Suppressor macrophage treated with lipopolysaccharide for 4 hours (primary cell): Measurements from ENCODE around the gene BEGAIN.

Experiments
- DNase-seq: peaks from one replicate; pipeline ENCODE4 v3.0.0-alpha.2; 2020

BEGAIN gene

DNA sequence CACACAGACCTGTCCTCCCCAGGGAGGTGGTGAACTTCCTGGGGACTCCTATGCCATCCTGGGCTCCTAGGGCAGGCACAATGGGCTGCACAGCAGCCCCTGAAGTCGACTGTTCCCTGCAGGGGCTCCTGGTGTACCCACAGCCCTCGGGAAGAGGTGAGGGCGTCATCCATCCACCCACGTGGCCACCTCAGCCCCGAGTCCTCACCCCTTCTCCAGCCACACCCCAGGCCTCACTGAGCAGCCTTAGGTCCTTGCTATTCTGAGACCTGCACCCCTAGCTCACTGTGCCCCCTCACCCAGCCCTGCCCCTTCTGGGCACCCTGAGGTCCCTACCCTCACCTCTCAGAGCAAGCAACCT, 38.9 kb downstream of the BEGAIN start:
- no peak for DNase-seq

DNA sequence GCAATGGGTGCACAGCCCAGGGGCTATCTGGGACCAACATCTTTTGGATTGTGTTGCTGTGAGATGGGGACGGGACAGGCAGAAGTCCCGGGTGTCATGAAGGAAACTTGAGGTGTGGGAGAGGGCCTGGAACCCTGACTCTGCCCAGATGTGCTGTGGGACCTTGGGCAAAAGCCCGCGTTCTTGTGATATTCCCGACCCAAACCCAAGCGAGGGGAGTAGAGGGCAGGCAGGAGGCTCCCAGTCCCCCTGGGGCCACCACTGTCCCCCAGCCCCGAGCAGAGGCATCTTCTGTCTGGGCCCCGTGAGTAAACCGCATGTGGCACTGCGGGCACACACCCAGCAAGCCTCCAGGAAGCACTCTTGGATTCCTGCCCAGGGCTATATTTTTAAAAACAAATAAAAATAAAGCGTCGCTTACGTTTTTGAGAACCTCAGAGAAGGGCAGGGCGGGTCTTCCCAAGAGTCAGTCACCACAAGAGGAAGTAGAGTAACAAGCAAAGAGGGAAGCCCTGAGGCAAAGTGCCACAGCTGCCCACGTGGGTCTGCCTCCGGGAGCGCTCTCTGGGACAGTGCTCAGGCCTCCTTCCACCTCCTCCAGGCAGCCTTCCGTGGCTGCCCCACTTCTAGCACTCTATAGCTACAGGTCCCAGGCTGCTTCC, 39.5 kb downstream of the BEGAIN start:
- DNase-seq: peak; percentile 94

- no peak for DNase-seq
Measured at GRCh38 chr14:100546051-100546443, 41.2 kb downstream of the BEGAIN start.

DNA sequence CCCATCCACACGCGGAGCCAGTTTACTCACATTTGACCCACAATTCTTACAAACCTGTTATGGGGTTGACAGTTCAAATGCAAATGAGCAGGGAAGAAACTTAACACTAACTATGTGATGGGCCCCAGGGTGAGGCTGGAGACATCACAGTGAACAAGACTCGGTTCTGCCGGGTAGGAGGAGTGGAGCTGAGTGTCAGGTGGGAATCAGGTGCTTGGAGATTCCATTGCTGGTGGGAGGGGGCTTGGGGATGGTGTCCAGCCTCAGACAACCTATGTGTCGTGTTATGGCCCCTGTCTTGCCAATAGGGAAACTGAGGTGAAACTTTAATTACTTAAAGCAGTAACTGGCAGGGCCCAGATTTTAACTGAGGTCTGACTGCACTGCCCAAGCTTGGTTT, 41.9 kb downstream of the BEGAIN start:
- DNase-seq: no peak

DNA sequence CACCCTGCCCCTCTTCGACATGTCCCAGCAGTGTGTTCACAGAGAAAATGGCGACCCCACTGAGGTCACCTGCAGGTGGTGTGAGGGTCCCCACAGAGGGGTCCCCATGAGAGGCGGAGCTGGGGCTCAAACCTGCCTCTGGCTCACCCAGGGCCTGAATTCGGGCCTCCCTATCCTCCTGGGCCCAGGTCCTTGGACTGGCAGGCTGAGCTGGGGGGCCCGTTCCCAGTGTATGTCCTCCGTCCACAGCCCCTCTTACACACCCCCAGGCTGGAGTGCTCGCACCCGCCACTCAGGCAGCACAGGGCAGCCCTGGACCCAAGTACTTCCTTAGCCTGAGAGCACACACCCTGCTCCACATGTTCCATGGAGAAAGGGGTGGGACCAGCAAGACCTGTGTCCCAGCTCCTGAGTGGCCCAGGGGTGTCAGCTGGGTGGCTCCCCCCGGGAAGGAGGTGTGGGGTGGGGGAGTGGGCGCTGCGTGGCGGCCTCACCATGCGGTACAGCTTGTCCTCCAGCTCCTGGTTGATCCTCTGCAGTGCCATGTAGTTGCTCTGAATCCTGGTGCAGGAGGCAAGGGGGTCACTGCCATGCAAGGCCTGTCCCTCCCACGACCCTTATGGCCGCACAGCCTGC, 42.6 kb downstream of the BEGAIN start:
- no peak for DNase-seq

- DNase-seq: no peak
Measured at GRCh38 chr14:100543471-100544455, 43.5 kb downstream of the BEGAIN start.

GRCh38 chr14:100542619-100543205, 44.5 kb downstream of the BEGAIN start:
- no peak for DNase-seq

GRCh38 chr14:100541621-100542560, 45.3 kb downstream of the BEGAIN start:
- DNase-seq: no peak

DNA sequence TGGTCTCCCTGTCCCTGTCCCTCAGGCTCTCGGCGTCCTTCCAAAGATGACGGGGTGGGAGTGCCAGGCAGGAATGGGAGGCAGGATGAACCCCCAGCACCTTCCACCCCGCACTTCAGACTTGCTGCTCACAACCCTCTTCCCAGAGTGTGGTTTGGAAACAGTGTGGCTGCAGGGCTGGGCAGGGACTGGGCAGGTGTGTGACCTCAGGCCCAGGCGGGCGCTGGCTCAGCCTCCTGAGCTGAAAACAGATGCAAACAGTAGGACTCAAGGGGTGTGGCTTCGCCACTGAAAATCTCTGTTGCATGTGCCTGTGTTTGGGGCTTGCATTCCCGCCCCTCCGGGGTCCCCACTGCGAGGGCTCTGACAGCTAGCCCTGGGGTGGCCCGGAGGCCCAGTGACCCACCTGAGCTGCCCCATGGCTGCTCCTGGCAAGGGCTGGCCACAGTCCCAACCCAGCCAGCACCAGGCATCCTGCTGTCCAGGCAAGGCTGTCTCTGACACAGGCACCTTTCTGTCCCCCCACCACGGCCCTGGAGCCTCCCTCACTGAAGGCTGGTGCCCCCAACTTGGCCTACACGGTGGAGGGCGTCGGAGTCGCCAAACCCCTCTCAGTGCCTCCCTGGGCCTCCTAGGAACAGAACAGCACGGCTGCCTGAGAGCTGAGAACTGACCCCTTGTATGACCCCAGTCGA, 46.1 kb downstream of the BEGAIN start:
- DNase-seq: no peak

DNA sequence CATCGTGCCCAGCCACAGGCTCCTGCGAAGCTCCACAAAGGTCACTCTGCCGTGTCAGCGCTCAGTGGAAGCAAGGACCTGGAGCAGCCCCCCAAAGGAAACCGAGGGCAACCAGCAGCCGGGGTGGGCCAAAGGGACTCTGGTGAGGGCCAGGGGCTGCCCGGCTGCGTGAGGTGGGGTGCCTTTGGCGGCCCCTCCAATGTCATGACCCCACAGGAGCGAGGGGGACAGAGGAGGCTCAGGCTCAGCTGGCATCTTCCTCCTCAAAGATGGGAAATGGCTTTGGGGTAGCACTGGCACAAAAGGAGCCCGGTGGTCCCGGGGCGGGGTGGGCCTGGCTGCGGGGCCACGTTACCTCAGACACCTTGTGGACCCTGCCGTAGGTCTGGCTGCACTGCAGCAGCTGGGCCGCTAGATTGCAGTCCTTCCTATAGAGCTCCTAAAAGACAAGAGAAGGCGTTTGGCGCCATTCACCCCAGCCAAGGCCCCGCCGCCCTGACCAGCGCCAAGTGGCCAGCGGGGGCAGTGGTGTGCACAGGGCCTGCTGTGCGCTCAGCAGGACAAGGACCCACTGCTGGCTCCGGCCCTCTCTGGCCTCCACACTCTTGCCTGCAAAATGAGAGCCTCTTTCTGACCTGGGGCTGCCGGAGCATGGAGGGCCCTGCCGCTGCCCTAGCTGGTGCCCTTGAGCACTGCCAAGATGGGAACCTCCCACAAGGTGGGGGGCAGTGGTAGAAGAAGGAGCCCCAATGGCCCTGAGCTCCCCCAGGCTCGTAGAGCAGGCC, 46.9 kb downstream of the BEGAIN start:
- DNase-seq: peak; percentile 23

DNA sequence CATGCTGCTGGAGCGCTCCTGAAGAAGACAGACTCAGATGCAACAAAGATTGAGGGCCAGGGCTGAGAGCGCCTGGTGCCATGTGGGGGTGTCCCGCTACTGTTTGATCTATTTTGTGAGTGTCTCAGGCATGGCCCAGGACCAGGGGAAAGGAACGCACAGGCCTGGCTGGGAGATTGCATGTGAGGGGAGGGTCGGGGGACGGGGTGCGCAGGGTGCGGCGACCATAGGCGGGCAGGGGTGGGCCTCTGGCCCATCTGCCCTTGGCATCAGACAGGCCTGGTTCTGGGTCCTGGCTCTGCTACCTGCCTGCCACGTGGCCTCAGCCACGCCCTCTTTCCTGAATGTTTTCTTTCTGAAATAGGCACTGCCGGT, 47.5 kb downstream of the BEGAIN start:
- no peak for DNase-seq

- DNase-seq: no peak
Measured at GRCh38 chr14:100539003-100539660, 48.1 kb downstream of the BEGAIN start.

GRCh38 chr14:100538351-100539002, 48.7 kb downstream of the BEGAIN start:
- no peak for DNase-seq

- no peak for DNase-seq
Measured at GRCh38 chr14:100537446-100538350, 49.5 kb downstream of the BEGAIN start.

DNA sequence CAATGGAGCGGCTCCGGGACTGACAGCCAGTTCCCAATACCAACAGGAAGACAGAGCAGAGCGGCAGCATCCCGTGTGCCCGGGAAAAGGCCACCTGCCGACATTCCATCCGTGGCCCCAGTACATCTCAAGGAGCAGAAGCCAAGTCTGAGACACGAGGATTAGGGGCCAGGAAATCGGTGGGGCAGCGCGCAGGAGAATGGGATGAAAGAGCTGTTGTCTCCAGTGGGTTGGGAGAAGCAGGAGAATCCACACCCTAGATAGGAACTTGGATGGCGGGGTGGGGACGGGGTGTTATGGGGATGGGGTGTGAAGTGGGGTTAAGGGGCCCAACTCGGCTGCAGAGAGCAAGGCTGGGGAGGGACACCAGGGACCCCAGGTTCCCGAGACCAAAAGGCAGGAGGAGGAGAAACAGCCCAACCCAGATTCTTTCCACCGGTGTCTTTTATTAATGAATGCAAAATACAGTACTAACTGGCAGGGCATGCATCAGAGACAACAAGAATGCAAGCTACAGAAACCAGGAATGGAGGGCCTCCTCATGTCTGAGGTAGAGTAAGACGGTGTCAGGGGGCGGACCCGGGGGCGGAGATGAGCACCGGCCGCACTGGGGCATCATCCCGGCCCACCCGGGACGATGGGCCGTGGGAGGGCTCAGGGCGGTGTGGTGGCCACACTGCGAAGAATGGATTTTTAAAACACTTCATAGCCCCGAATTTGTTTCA, 50.3 kb downstream of the BEGAIN start:
- DNase-seq: no peak

DNA sequence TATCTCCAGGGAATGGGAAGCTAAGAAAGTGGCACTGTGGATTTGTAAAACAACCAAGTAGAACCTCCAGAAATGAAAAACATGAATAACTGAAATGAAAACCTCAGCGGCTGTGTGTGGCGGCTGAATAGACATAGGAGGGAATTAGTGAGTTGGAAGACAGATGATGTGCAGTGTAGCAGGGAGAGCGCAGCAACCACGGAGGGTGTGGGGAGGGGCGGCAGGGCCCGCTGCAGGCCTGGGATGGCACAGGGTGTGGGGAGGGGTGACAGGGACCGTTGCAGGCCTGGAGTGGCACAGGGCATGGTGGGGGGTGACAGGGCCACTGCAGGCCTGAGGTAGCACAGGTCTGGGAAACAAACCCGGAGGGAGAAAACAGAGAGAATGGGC, 51.1 kb downstream of the BEGAIN start:
- DNase-seq: no peak

DNA sequence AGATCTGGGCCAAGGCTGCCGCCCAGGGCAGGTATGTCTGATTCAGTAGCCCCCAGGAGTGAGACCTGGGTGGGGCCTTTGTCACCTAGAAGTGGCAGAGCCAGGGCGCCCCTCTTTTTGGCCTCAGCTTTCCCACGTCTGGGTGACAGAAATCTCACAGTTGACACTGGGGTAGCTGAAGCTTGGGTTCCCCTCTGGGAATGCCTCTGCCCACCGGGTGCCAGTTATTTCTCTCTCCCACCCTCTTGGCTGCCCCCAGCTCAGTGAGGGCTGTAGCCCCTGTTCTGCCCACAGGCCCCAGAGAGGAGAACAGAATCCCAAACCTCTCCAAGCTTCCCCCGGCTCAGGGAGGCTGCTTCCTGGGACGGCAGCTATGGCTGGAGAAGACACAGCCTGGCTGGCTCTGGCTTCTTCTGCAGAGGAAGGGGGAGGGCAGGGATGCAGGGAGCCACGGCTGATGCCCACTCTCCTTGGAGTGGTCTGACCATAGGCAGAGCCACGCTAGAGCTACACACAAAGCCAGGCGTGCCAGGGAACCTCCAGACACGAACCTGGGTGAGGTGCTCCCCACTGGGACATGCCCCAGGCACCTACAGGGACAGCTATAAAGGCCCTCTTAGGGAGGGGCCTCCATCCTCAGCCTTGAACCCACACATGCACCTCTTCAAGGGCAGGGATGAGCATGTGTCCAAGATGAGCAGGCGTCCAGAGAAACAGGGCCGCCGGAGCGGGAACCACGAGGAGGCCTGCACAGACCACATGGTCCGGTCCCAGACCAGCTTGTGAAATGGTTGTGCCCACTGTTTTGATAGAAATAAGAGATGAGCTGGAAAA, 51.7 kb downstream of the BEGAIN start:
- no peak for DNase-seq
